SU-DHL-6 (cell line): ENCODE measurements around the gene ZDHHC7.

Experiments used
- H2AFZ ChIP-seq: fragments of 200-600 bp; sonication (generic); 2 replicates; pipeline ENCODE4 v1.6.1; 2014; ENCODE audit warnings: low read depth, mild to moderate bottlenecking, moderate library complexity, mixed read lengths, antibody characterized with exemption, low read length; ENCODE audit not compliant: severe bottlenecking
- H3F3A ChIP-seq: fragments of 200-600 bp; shearing (Covaris generic); 2 replicates; pipeline ENCODE4 v1.6.0; 2016; ENCODE audit warnings: antibody characterized with exemption, mild to moderate bottlenecking; ENCODE audit not compliant: insufficient read depth
- H3K27ac ChIP-seq: fragments of 200-600 bp; sonication (generic); 2 replicates; pipeline ENCODE4 v1.5.1; 2016; ENCODE audit warnings: low read depth, mild to moderate bottlenecking, low read length, moderate library complexity, mixed read lengths
- H3K27me3 ChIP-seq: fragments of 200-600 bp; sonication (generic), shearing (Covaris generic); 2 replicates; pipeline ENCODE4 v1.6.0; 2014; ENCODE audit warnings: mild to moderate bottlenecking, low read length
- H3K36me3 ChIP-seq: fragments of 200-600 bp; sonication (generic); 2 replicates; pipeline ENCODE4 v1.6.1; 2014; ENCODE audit warnings: mild to moderate bottlenecking, low read length, mixed read lengths
- H3K4me2 ChIP-seq: fragments of 300-600, 200-600 bp; shearing (Covaris generic), sonication (generic); 2 replicates; pipeline ENCODE4 v1.6.0; 2014; ENCODE audit warnings: low read length, low read depth, mild to moderate bottlenecking; ENCODE audit not compliant: poor library complexity, severe bottlenecking
- H3K4me3 ChIP-seq: fragments of 200-600 bp; sonication (generic); 2 replicates; pipeline ENCODE4 v1.5.1; 2014; ENCODE audit warnings: antibody characterized with exemption, low read length, mild to moderate bottlenecking, mixed read lengths; ENCODE audit not compliant: insufficient read depth, poor library complexity, severe bottlenecking
- H3K79me2 ChIP-seq: fragments of 200-600 bp; sonication (generic); 2 replicates; pipeline ENCODE4 v1.6.1; 2014; ENCODE audit warnings: mild to moderate bottlenecking, low read length, moderate library complexity; ENCODE audit not compliant: insufficient read depth
- H3K9ac ChIP-seq: fragments of 200-600 bp; sonication (generic); 2 replicates; pipeline ENCODE4 v1.7.0; 2014; ENCODE audit warnings: mild to moderate bottlenecking, low read length
- H3K9me2 ChIP-seq: fragments of 200-600 bp; sonication (generic); replicated peaks from 2 replicates; pipeline ENCODE4 v1.6.1; 2014; ENCODE audit warnings: low read length; ENCODE audit not compliant: insufficient read depth
- H3K9me3 ChIP-seq: fragments of 200-600 bp; sonication (generic); 2 replicates; pipeline ENCODE4 v1.6.1; 2014; ENCODE audit warnings: low read length, mixed read lengths; ENCODE audit not compliant: insufficient read depth
- H4K20me1 ChIP-seq: fragments of 200-600 bp; sonication (generic); 2 replicates; pipeline ENCODE4 v1.6.1; 2014; ENCODE audit warnings: low read depth, mild to moderate bottlenecking, antibody characterized with exemption, low read length, moderate library complexity, mixed read lengths
- CTCF ChIP-seq: fragments of 200-600 bp; sonication (generic); IDR thresholded peaks from one replicate; pipeline ENCODE4 v1.5.1; 2017; ENCODE audit warnings: antibody characterized with exemption, mild to moderate bottlenecking, low read length, moderate library complexity; ENCODE audit not compliant: insufficient read depth, poor library complexity, severe bottlenecking
- EZH2phosphoT487 ChIP-seq: fragments of 200-600 bp; sonication (generic), shearing (Covaris generic); conservative IDR thresholded peaks from 2 replicates; pipeline ENCODE4 v1.6.1; 2018; ENCODE audit warnings: mild to moderate bottlenecking, antibody characterized with exemption, low read length, moderate library complexity, mixed read lengths

Gene ZDHHC7

GRCh38 chr16:85047867-85048455, 36.6 kb upstream of the ZDHHC7 start:
- TF ChIP-seq EZH2phosphoT487 (no peak), CTCF (no peak)
- no peak overlapping the region for H3K4me2 ChIP-seq
- H3K36me3 ChIP-seq, result no peaks in the 10 kb centered on the region
- no peaks in the 10 kb centered on the region for H3K27me3 ChIP-seq
- no peaks in the 10 kb centered on the region for H3F3A ChIP-seq
- H3K27ac ChIP-seq, result no peak overlapping the region
- H3K4me3 ChIP-seq, result no peak overlapping the region
- no peak overlapping the region for H2AFZ ChIP-seq
- no peaks in the 10 kb centered on the region for H3K79me2 ChIP-seq
- H3K9me2 ChIP-seq, result no peaks in the 10 kb centered on the region
- H3K9me3 ChIP-seq, result no peaks in the 10 kb centered on the region
- H3K9ac ChIP-seq, result no peak overlapping the region
- no peaks in the 10 kb centered on the region for H4K20me1 ChIP-seq

GRCh38 chr16:85046931-85047866, 35.9 kb upstream of the ZDHHC7 start:
- H2AFZ ChIP-seq, result no peak overlapping the region
- H3K27me3 ChIP-seq, result no peaks in the 10 kb centered on the region
- H3K79me2 ChIP-seq, result no peaks in the 10 kb centered on the region
- H3K4me3 ChIP-seq, result no peak overlapping the region
- no peaks in the 10 kb centered on the region for H3K9me2 ChIP-seq
- H3K4me2 ChIP-seq, result no peak overlapping the region
- H3K27ac ChIP-seq, result no peak overlapping the region
- no peaks in the 10 kb centered on the region for H3K36me3 ChIP-seq
- TF ChIP-seq CTCF (no peak), EZH2phosphoT487 (no peak)
- H3F3A ChIP-seq, result no peaks in the 10 kb centered on the region
- no peaks in the 10 kb centered on the region for H3K9me3 ChIP-seq
- no peaks in the 10 kb centered on the region for H4K20me1 ChIP-seq
- H3K9ac ChIP-seq, result no peak overlapping the region

- H4K20me1 ChIP-seq, result no peaks in the 10 kb centered on the region
- no peak overlapping the region for H3K4me3 ChIP-seq
- no peaks in the 10 kb centered on the region for H3K9me3 ChIP-seq
- H3K27me3 ChIP-seq, result no peaks in the 10 kb centered on the region
- no peak overlapping the region for H3K4me2 ChIP-seq
- TF ChIP-seq CTCF (no peak), EZH2phosphoT487 (no peak)
- H3K9ac ChIP-seq, result no peak overlapping the region
- no peak overlapping the region for H2AFZ ChIP-seq
- H3K27ac ChIP-seq, result no peak overlapping the region
- no peaks in the 10 kb centered on the region for H3K79me2 ChIP-seq
- H3F3A ChIP-seq, result no peaks in the 10 kb centered on the region
- no peaks in the 10 kb centered on the region for H3K36me3 ChIP-seq
- H3K9me2 ChIP-seq, result no peaks in the 10 kb centered on the region
Observed at GRCh38 chr16:85046472-85046916, 35.2 kb upstream of the ZDHHC7 start.
